ENCODE measurements around the gene MAPK4. TPM values are rescaled to one million over a fixed set of nuclear protein-coding genes. Genes with fewer than 3 reads are reported as not detected.
"Not testable (repeated sequence)": the region's sequence is repeated elsewhere in the genome, so short reads cannot be mapped to it uniquely, and the experiment has no call there.

Gene MAPK4
- total RNA-seq, result not detected in 2 replicates

GRCh38 chr18:50559752-50560680 lies at the start of gene MAPK4:
MAPK4 (plus strand) TSS chr18:50560087; CDS start chr18:50663959, 103,872 bp downstream.
- Mint-ChIP-seq H3K4me3 (no peak within 1 kb of the TSS), H3K9me3 (peaks cover 6% of the 10 kb centered on the region), H3K4me1 (ENCODE audit: low read depth) (no peaks in the 10 kb centered on the region), H3K27ac (no peak within 1 kb of the TSS), H3K36me3 (ENCODE audit: low read depth) (no peaks in the 10 kb centered on the region), H3K27me3 (ENCODE audit: insufficient read depth) (peaks cover 59% of the 10 kb centered on the region)
- intact Hi-C loops (cut with micrococcal nuclease), result no loop called here
- no peak for DNase-seq (ENCODE audit: low spot score)

GRCh38 chr18:50517277-50517676 lies 42.6 kb upstream of the MAPK4 start:
- intact Hi-C loops (cut with micrococcal nuclease); H3K4me3 Mint-ChIP-seq; H3K4me1 Mint-ChIP-seq (ENCODE audit: low read depth); H3K9me3 Mint-ChIP-seq; H3K27ac Mint-ChIP-seq; H3K27me3 Mint-ChIP-seq (ENCODE audit: insufficient read depth); H3K36me3 Mint-ChIP-seq (ENCODE audit: low read depth); DNase-seq (ENCODE audit: low spot score): not testable (repeated sequence)

GRCh38 chr18:50518787-50519546 lies 40.9 kb upstream of the MAPK4 start:
- intact Hi-C loops (cut with micrococcal nuclease), result no loop called here
- peaks cover 2% of the 10 kb centered on the region for H3K27me3 Mint-ChIP-seq (ENCODE audit: insufficient read depth)
- no peak overlapping the region for H3K27ac Mint-ChIP-seq
- H3K9me3 Mint-ChIP-seq, result no peaks in the 10 kb centered on the region
- no peaks in the 10 kb centered on the region for H3K36me3 Mint-ChIP-seq (ENCODE audit: low read depth)
- H3K4me3 Mint-ChIP-seq, result no peak overlapping the region
- DNase-seq (ENCODE audit: low spot score), result no peak
- H3K4me1 Mint-ChIP-seq (ENCODE audit: low read depth), result no peaks in the 10 kb centered on the region

GRCh38 chr18:50523165-50523564 lies 36.7 kb upstream of the MAPK4 start:
- H3K9me3 Mint-ChIP-seq, result no peaks in the 10 kb centered on the region
- intact Hi-C loops (cut with micrococcal nuclease), result no loop called here
- peaks cover 2% of the 10 kb centered on the region for H3K27me3 Mint-ChIP-seq (ENCODE audit: insufficient read depth)
- H3K27ac Mint-ChIP-seq, result no peak overlapping the region
- DNase-seq (ENCODE audit: low spot score), result no peak
- H3K4me3 Mint-ChIP-seq, result no peak overlapping the region
- no peaks in the 10 kb centered on the region for H3K4me1 Mint-ChIP-seq (ENCODE audit: low read depth)
- H3K36me3 Mint-ChIP-seq (ENCODE audit: low read depth), result no peaks in the 10 kb centered on the region

- intact Hi-C loops (cut with micrococcal nuclease), result no loop called here
- no peak for DNase-seq (ENCODE audit: low spot score)
- no peaks in the 10 kb centered on the region for H3K4me1 Mint-ChIP-seq (ENCODE audit: low read depth)
- H3K27ac Mint-ChIP-seq, result no peak overlapping the region
- H3K4me3 Mint-ChIP-seq, result no peak overlapping the region
- no peaks in the 10 kb centered on the region for H3K27me3 Mint-ChIP-seq (ENCODE audit: insufficient read depth)
- H3K9me3 Mint-ChIP-seq, result peaks cover 5% of the 10 kb centered on the region
- H3K36me3 Mint-ChIP-seq (ENCODE audit: low read depth), result no peaks in the 10 kb centered on the region
These were observed 32.1 kb upstream of the MAPK4 start for GRCh38 chr18:50527636-50528307.

- intact Hi-C loops (cut with micrococcal nuclease), result no loop called here
These were observed 31.1 kb upstream of the MAPK4 start for GRCh38 chr18:50528806-50529205.

GRCh38 chr18:50533822-50534221 lies 26.1 kb upstream of the MAPK4 start:
- H3K36me3 Mint-ChIP-seq (ENCODE audit: low read depth); H3K27ac Mint-ChIP-seq; H3K27me3 Mint-ChIP-seq (ENCODE audit: insufficient read depth); H3K4me3 Mint-ChIP-seq; intact Hi-C loops (cut with micrococcal nuclease); DNase-seq (ENCODE audit: low spot score); H3K4me1 Mint-ChIP-seq (ENCODE audit: low read depth): not testable (repeated sequence)
- H3K9me3 Mint-ChIP-seq, result peaks cover 16% of the 10 kb centered on the region

More at GRCh38 chr18:50528806-50529205, 31.1 kb upstream of the MAPK4 start:
- DNase-seq (ENCODE audit: low spot score), result no peak
- Mint-ChIP-seq H3K4me1 (ENCODE audit: low read depth) (no peaks in the 10 kb centered on the region), H3K27ac (no peak overlapping the region), H3K4me3 (no peak overlapping the region), H3K36me3 (ENCODE audit: low read depth) (no peaks in the 10 kb centered on the region), H3K9me3 (peaks cover 11% of the 10 kb centered on the region), H3K27me3 (ENCODE audit: insufficient read depth) (no peaks in the 10 kb centered on the region)

GRCh38 chr18:50544476-50544875 lies 15.4 kb upstream of the MAPK4 start:
- H3K36me3 Mint-ChIP-seq (ENCODE audit: low read depth); H3K4me1 Mint-ChIP-seq (ENCODE audit: low read depth); H3K9me3 Mint-ChIP-seq; H3K4me3 Mint-ChIP-seq; H3K27me3 Mint-ChIP-seq (ENCODE audit: insufficient read depth); intact Hi-C loops (cut with micrococcal nuclease); H3K27ac Mint-ChIP-seq; DNase-seq (ENCODE audit: low spot score): not testable (repeated sequence)

GRCh38 chr18:50545936-50546335 lies 14.0 kb upstream of the MAPK4 start:
- intact Hi-C loops (cut with micrococcal nuclease), result no loop called here
- H3K27ac Mint-ChIP-seq, result no peak overlapping the region
- no peaks in the 10 kb centered on the region for H3K9me3 Mint-ChIP-seq
- no peak overlapping the region for H3K4me3 Mint-ChIP-seq
- DNase-seq (ENCODE audit: low spot score), result no peak
- no peaks in the 10 kb centered on the region for H3K36me3 Mint-ChIP-seq (ENCODE audit: low read depth)
- no peaks in the 10 kb centered on the region for H3K4me1 Mint-ChIP-seq (ENCODE audit: low read depth)
- H3K27me3 Mint-ChIP-seq (ENCODE audit: insufficient read depth), result peaks cover 10% of the 10 kb centered on the region

- no peak for DNase-seq (ENCODE audit: low spot score)
- no peaks in the 10 kb centered on the region for H3K36me3 Mint-ChIP-seq (ENCODE audit: low read depth)
- no peaks in the 10 kb centered on the region for H3K9me3 Mint-ChIP-seq
- no peak overlapping the region for H3K4me3 Mint-ChIP-seq
- intact Hi-C loops (cut with micrococcal nuclease), result no loop called here
- peaks cover 9% of the 10 kb centered on the region for H3K27me3 Mint-ChIP-seq (ENCODE audit: insufficient read depth)
- H3K27ac Mint-ChIP-seq, result no peak overlapping the region
- H3K4me1 Mint-ChIP-seq (ENCODE audit: low read depth), result no peaks in the 10 kb centered on the region
These were observed 11.7 kb upstream of the MAPK4 start for GRCh38 chr18:50548160-50548559.

GRCh38 chr18:50551651-50552050 lies 8.2 kb upstream of the MAPK4 start:
- H3K27ac Mint-ChIP-seq; DNase-seq (ENCODE audit: low spot score); intact Hi-C loops (cut with micrococcal nuclease); H3K4me1 Mint-ChIP-seq (ENCODE audit: low read depth); H3K36me3 Mint-ChIP-seq (ENCODE audit: low read depth); H3K9me3 Mint-ChIP-seq; H3K4me3 Mint-ChIP-seq: not testable (repeated sequence)
- peaks cover 18% of the 10 kb centered on the region for H3K27me3 Mint-ChIP-seq (ENCODE audit: insufficient read depth)

GRCh38 chr18:50558157-50558556 lies 1.7 kb upstream of the MAPK4 start:
- intact Hi-C loops (cut with micrococcal nuclease), result no loop called here
- Mint-ChIP-seq H3K36me3 (ENCODE audit: low read depth) (no peaks in the 10 kb centered on the region), H3K4me3 (no peak overlapping the region), H3K4me1 (ENCODE audit: low read depth) (no peaks in the 10 kb centered on the region), H3K27me3 (ENCODE audit: insufficient read depth) (peaks cover 62% of the 10 kb centered on the region), H3K27ac (no peak overlapping the region), H3K9me3 (peaks cover 6% of the 10 kb centered on the region)
- no peak for DNase-seq (ENCODE audit: low spot score)

All from activated T-helper 1 cell treated with anti-CD3 and anti-CD28 coated beads, Interleukin-12 subunit alpha, Interleukin-12 subunit beta, Interleukin-2, Interleukin-4 antibody, amounts not matched to agents 30 ng/mL and 10 ng/mL and 1 ng/mL, durations not matched to agents 14 hours and 24 hours and 36 hours (primary cell).